ENCODE measurements around the gene UBALD1. TPM values are rescaled to one million over a fixed set of nuclear protein-coding genes. Genes with fewer than 3 reads are reported as not detected.

The UBALD1 gene
- total RNA-seq, 1 donor from 2014 or later = 22.9 TPM

DNA sequence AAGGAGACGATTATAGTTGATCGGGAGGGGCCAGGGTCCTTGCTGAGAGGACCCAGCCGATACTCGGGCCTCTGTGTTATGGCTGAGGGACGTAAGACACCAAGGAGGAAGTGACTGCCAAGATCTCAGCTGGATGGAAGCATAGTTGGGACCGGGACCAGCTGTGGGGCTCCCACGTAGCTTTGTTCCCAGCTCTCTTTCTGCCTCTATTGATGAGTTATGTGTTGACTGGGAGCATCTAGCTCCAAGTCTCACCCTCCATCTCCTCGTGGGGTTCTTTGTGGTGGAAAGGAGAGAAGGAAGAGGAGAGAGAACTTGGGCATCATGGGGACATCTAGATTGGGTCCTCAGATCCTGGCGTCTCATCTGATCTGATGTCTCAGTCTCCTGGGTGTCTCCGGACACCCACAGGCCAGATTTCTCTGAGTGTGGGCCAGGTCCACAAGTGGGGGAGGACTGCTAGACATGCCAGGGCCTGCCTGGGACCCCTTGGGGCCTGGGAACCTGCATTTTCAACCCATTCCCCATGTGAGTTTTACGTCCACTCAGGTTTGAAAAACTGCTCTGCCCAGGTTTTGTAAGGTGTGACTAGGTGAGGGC, 11.0 kb upstream of the UBALD1 start:
- H3K27ac Mint-ChIP-seq (ENCODE audit: unreplicated experiment) = peak overlapping the region; percentile 98

GRCh38 chr16:4624827-4625559, 10.3 kb upstream of the UBALD1 start:
- no peak for DNase-seq (ENCODE audit: low spot score)
- H3K4me3 Mint-ChIP-seq (ENCODE audit: unreplicated experiment) = peak overlapping the region; percentile 100
- H3K27me3 Mint-ChIP-seq (ENCODE audit: low read depth) = no peaks in the 10 kb centered on the region
- no peak for TF ChIP-seq CTCF (IDR thresholded peaks at IDR 0.05)
- H3K27ac Mint-ChIP-seq (ENCODE audit: unreplicated experiment) = peak overlapping the region; percentile 98
- no peaks in the 10 kb centered on the region for H3K36me3 Mint-ChIP-seq (ENCODE audit: low read depth)
- peaks cover 24% of the 10 kb centered on the region for H3K4me1 Mint-ChIP-seq (ENCODE audit: low read depth)
- no peaks in the 10 kb centered on the region for H3K9me3 Mint-ChIP-seq (ENCODE audit: low read depth)

More for the DNA sequence above, 11.0 kb upstream of the UBALD1 start:
- Mint-ChIP-seq H3K36me3 (ENCODE audit: low read depth) (no peaks in the 10 kb centered on the region), H3K27me3 (ENCODE audit: low read depth) (no peaks in the 10 kb centered on the region), H3K4me3 (ENCODE audit: unreplicated experiment) (peak overlapping the region; percentile 100), H3K4me1 (ENCODE audit: low read depth) (peaks cover 24% of the 10 kb centered on the region), H3K9me3 (ENCODE audit: low read depth) (no peaks in the 10 kb centered on the region)
- no peak for DNase-seq (ENCODE audit: low spot score)
- no peak for TF ChIP-seq CTCF (IDR thresholded peaks at IDR 0.05)

DNA sequence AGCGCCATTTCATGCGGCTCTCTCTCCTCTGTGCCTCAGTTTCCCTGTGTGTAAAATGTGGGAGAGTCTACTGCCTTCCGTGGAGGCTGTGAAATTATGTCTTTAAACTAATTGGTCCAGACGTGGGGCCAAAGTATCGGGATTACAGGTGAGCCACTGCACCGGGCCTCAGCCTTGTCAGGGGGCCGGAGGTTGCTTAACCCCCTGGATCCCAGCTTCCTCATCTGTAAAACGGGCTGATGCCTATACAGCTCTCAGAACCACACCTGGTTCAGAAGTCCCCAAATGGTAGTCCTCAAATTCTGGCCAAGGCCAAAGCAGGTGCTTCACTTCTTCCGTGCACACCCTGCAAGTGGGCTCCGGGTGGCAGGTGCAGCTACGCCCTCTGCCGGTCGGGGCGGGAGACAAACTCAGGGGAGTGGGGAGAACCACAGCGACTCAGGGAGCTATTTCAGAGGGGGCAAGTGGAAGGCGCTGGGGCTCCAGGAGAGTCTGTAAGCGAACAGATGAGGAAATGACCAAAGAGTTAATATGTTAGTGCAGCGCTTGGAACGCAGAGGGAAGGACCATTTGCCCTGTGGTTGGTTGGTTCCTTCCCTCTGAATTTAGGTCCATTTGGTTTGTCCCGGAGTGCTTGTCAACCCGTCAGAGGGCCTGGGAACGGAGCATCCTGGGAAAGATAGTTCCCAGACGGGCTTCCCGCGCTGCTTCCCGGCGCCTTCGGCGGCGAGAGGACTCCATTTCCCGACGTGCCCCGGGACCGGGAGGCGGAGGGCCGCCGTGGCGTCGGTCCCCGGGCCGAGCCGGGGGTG, 9.5 kb upstream of the UBALD1 start, which contains the start of gene MGRN1:
Gene MGRN1 (plus strand): TSS at position 812 of the 812 bp plus-strand sequence. CDS start 135 bp downstream, outside the sequence.
- peaks cover 24% of the 10 kb centered on the region for H3K4me1 Mint-ChIP-seq (ENCODE audit: low read depth)
- H3K36me3 Mint-ChIP-seq (ENCODE audit: low read depth) = no peaks in the 10 kb centered on the region
- H3K4me3 Mint-ChIP-seq (ENCODE audit: unreplicated experiment) = peak within 1 kb of the TSS; percentile 100
- H3K9me3 Mint-ChIP-seq (ENCODE audit: low read depth) = no peaks in the 10 kb centered on the region
- no peaks in the 10 kb centered on the region for H3K27me3 Mint-ChIP-seq (ENCODE audit: low read depth)
- TF ChIP-seq CTCF (IDR thresholded peaks at IDR 0.05) = peak; percentile 100
- peak; percentile 98 for DNase-seq (ENCODE audit: low spot score)
- peak within 1 kb of the TSS; percentile 99 for H3K27ac Mint-ChIP-seq (ENCODE audit: unreplicated experiment)

DNA sequence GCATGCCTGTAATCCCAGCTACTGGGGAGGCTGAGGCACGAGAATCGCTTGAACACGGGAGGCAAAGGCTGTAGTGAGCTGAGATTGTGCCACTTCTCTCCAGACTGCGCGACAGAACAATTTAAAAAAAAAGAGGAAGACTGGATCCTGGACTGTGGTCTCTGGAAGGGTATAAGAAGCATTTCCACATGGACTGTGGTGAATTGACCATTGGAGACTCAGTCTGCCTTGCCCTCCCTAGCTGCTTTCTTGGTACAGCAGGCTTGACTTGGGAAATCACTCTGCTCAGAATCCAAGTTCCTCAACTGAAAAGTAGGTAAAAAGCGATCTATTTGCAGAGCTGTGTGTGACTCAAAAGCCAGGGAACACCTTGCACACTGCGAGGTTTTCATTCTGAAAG, 8.9 kb upstream of the UBALD1 start:
- no peak for TF ChIP-seq CTCF (IDR thresholded peaks at IDR 0.05)
- H3K4me1 Mint-ChIP-seq (ENCODE audit: low read depth) = peaks cover 25% of the 10 kb centered on the region
- H3K9me3 Mint-ChIP-seq (ENCODE audit: low read depth) = no peaks in the 10 kb centered on the region
- no peak overlapping the region for H3K4me3 Mint-ChIP-seq (ENCODE audit: unreplicated experiment)
- H3K27ac Mint-ChIP-seq (ENCODE audit: unreplicated experiment) = no peak overlapping the region
- no peak for DNase-seq (ENCODE audit: low spot score)
- no peaks in the 10 kb centered on the region for H3K27me3 Mint-ChIP-seq (ENCODE audit: low read depth)
- H3K36me3 Mint-ChIP-seq (ENCODE audit: low read depth) = no peaks in the 10 kb centered on the region
